Measurements from ENCODE around the gene THSD4. TPM values are rescaled to one million over a fixed set of nuclear protein-coding genes. Genes with fewer than 3 reads are reported as not detected.

Gene THSD4
- total and polyA plus RNA-seq, 2 of the 8 experiments (the other 6 are each of a cell fraction or from before 2014, with no cell fraction given): 2.5 to 6.2 TPM

DNA sequence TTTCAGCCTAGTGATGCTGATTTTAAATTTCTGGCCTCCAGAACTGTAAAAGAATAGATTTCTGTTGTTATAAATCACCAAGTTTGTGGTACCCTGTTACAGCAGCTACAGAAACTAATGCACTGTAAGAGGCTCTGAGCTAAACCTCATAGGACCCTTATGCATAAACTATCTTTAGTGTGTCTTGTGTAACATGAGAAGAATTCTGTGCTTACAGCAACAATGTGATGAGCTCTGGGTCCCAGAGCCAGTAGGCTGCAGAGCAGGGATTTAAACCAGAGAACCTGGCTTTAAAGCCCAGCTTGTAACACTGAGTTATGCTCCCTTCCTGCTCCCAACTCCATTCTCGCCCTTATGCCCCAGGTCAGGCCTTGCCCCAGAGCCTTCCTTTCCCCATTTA lies 113.1 kb downstream of the THSD4 start (continued):
- no peak for TF ChIP-seq RBBP5 (IDR thresholded peaks at IDR 0.05; ENCODE audit: borderline replicate concordance, low read depth, low read length)
- TF ChIP-seq POLR2A (IDR thresholded peaks at IDR 0.05; ENCODE audit: control extremely low read depth in 1 of 2, low read depth in 2 of 2, low read length in 2 of 2): no peak
- no peak for TF ChIP-seq CBX5 (IDR thresholded peaks at IDR 0.05; ENCODE audit: low read depth, low read length)
- TF ChIP-seq SP1 (IDR thresholded peaks at IDR 0.05; ENCODE audit: low read depth, low read length): no peak
- no peak for TF ChIP-seq BCL11A (IDR thresholded peaks at IDR 0.05; ENCODE audit: low read depth in 2 of 2, low read length in 2 of 2)
- no peak for TF ChIP-seq ZNF274 (IDR thresholded peaks at IDR 0.05; ENCODE audit: borderline replicate concordance, extremely low read depth, low read length)
- TF ChIP-seq SUZ12 (IDR thresholded peaks at IDR 0.05; ENCODE audit: low read length): no peak
- no peak for TF ChIP-seq SIN3A (conservative IDR thresholded peaks at IDR 0.05 in 1 of 2, IDR thresholded peaks at IDR 0.05 in 1 of 2; ENCODE audit: low read depth in 1 of 2, low read length in 2 of 2)

Data from H1 (cell line).